GM19372 (cell line): Measurements from ENCODE around the gene ANKS1B.

Source experiments
- ATAC-seq: cut with Tn5 transposase; IDR thresholded peaks from one replicate; pipeline ENCODE4 v1.9.1; 2021; ENCODE audit warnings: mild to moderate bottlenecking, low read depth, moderate library complexity; ENCODE audit not compliant: unreplicated experiment

Gene ANKS1B

GRCh38 chr12:99153293-99153692, 831.4 kb downstream of the ANKS1B start:
- no peak for ATAC-seq

GRCh38 chr12:99152337-99152736, 832.4 kb downstream of the ANKS1B start:
- ATAC-seq = no peak

GRCh38 chr12:99151744-99152143, 833.0 kb downstream of the ANKS1B start:
- ATAC-seq = no peak

- no peak for ATAC-seq
These were observed 837.6 kb downstream of the ANKS1B start for GRCh38 chr12:99147130-99147529.

GRCh38 chr12:99146730-99147129, 838.0 kb downstream of the ANKS1B start:
- no peak for ATAC-seq

GRCh38 chr12:99146185-99146584, 838.6 kb downstream of the ANKS1B start:
- no peak for ATAC-seq

GRCh38 chr12:99142651-99143050, 842.1 kb downstream of the ANKS1B start:
- ATAC-seq = no peak

- ATAC-seq = no peak
These were observed 844.6 kb downstream of the ANKS1B start for GRCh38 chr12:99140017-99140720.

- no peak for ATAC-seq
These were observed 846.3 kb downstream of the ANKS1B start for GRCh38 chr12:99138393-99138792.

GRCh38 chr12:99137124-99137855, 847.4 kb downstream of the ANKS1B start:
- ATAC-seq = peak; percentile 61

- no peak for ATAC-seq
These were observed 848.2 kb downstream of the ANKS1B start for GRCh38 chr12:99136516-99136915.

GRCh38 chr12:99135376-99135775, 849.4 kb downstream of the ANKS1B start:
- no peak for ATAC-seq

GRCh38 chr12:99133401-99133800, 851.3 kb downstream of the ANKS1B start:
- no peak for ATAC-seq

- peak; percentile 23 for ATAC-seq
These were observed 853.0 kb downstream of the ANKS1B start for GRCh38 chr12:99131751-99132199.

GRCh38 chr12:99130808-99131553, 853.8 kb downstream of the ANKS1B start:
- peak; percentile 86 for ATAC-seq

GRCh38 chr12:99128246-99128802, 856.4 kb downstream of the ANKS1B start:
- ATAC-seq = no peak

- no peak for ATAC-seq
These were observed 861.8 kb downstream of the ANKS1B start for GRCh38 chr12:99122959-99123358.

GRCh38 chr12:99122496-99122895, 862.2 kb downstream of the ANKS1B start:
- ATAC-seq = no peak

GRCh38 chr12:99121546-99121945, 863.2 kb downstream of the ANKS1B start:
- ATAC-seq = no peak

GRCh38 chr12:99119943-99120342, 864.8 kb downstream of the ANKS1B start:
- ATAC-seq = no peak

GRCh38 chr12:99119449-99119848, 865.3 kb downstream of the ANKS1B start:
- no peak for ATAC-seq
